ENCODE results near the gene TBC1D2.

DNA sequence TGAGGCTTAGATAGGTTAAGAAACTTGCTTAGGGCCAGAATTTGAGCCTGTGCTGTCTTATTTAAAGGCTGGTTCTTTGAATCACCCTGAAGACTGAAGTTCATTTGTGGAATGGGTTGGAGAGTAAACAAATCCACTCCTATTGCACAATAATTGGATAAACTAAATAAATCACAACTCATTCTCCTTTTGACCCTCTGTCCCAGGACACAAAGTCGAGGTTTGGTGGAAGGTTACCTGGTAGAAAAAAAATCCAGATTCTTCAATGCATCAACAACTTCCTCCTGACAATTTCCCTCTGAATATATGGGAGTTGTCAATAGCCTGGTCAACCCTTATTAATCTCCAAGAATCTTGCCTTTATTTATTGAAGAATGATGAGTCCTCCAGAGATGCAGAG is 28.9 kb downstream of the TBC1D2 start:
- TF ChIP-seq STAT1 (IDR thresholded peaks at IDR 0.05; ENCODE audit: unreplicated experiment), result no peak
- TF ChIP-seq, protein P1, sequence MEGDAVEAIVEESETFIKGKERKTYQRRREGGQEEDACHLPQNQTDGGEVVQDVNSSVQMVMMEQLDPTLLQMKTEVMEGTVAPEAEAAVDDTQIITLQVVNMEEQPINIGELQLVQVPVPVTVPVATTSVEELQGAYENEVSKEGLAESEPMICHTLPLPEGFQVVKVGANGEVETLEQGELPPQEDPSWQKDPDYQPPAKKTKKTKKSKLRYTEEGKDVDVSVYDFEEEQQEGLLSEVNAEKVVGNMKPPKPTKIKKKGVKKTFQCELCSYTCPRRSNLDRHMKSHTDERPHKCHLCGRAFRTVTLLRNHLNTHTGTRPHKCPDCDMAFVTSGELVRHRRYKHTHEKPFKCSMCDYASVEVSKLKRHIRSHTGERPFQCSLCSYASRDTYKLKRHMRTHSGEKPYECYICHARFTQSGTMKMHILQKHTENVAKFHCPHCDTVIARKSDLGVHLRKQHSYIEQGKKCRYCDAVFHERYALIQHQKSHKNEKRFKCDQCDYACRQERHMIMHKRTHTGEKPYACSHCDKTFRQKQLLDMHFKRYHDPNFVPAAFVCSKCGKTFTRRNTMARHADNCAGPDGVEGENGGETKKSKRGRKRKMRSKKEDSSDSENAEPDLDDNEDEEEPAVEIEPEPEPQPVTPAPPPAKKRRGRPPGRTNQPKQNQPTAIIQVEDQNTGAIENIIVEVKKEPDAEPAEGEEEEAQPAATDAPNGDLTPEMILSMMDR (conservative IDR thresholded peaks at IDR 0.05; ENCODE audit: low read depth in 2 of 2), result no peak
- no peak for TF ChIP-seq POLR2AphosphoS5 (IDR thresholded peaks at IDR 0.05; ENCODE audit: low read depth)
- no peak for TF ChIP-seq EZH2 (IDR thresholded peaks at IDR 0.05; ENCODE audit: low read depth, unreplicated experiment)
- no peak for TF ChIP-seq JUNB (IDR thresholded peaks at IDR 0.05; ENCODE audit: unreplicated experiment)
- TF ChIP-seq CREB1 (CRISPR knock-in tag; IDR thresholded peaks at IDR 0.05; ENCODE audit: low read depth), result no peak
- no peak for TF ChIP-seq NANOG (IDR thresholded peaks at IDR 0.05; ENCODE audit: borderline replicate concordance)
- TF ChIP-seq, protein P2, sequence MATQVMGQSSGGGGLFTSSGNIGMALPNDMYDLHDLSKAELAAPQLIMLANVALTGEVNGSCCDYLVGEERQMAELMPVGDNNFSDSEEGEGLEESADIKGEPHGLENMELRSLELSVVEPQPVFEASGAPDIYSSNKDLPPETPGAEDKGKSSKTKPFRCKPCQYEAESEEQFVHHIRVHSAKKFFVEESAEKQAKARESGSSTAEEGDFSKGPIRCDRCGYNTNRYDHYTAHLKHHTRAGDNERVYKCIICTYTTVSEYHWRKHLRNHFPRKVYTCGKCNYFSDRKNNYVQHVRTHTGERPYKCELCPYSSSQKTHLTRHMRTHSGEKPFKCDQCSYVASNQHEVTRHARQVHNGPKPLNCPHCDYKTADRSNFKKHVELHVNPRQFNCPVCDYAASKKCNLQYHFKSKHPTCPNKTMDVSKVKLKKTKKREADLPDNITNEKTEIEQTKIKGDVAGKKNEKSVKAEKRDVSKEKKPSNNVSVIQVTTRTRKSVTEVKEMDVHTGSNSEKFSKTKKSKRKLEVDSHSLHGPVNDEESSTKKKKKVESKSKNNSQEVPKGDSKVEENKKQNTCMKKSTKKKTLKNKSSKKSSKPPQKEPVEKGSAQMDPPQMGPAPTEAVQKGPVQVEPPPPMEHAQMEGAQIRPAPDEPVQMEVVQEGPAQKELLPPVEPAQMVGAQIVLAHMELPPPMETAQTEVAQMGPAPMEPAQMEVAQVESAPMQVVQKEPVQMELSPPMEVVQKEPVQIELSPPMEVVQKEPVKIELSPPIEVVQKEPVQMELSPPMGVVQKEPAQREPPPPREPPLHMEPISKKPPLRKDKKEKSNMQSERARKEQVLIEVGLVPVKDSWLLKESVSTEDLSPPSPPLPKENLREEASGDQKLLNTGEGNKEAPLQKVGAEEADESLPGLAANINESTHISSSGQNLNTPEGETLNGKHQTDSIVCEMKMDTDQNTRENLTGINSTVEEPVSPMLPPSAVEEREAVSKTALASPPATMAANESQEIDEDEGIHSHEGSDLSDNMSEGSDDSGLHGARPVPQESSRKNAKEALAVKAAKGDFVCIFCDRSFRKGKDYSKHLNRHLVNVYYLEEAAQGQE (IDR thresholded peaks at IDR 0.05; ENCODE audit: unreplicated experiment), result no peak
- no peak for TF ChIP-seq EZH2phosphoT487 (IDR thresholded peaks at IDR 0.05; ENCODE audit: unreplicated experiment)
- TF ChIP-seq ZNF331 (CRISPR knock-in tag; IDR thresholded peaks at IDR 0.05; ENCODE audit: low read depth), result no peak
- TF ChIP-seq ETS1 (IDR thresholded peaks at IDR 0.05), result no peak
- TF ChIP-seq, protein P3, sequence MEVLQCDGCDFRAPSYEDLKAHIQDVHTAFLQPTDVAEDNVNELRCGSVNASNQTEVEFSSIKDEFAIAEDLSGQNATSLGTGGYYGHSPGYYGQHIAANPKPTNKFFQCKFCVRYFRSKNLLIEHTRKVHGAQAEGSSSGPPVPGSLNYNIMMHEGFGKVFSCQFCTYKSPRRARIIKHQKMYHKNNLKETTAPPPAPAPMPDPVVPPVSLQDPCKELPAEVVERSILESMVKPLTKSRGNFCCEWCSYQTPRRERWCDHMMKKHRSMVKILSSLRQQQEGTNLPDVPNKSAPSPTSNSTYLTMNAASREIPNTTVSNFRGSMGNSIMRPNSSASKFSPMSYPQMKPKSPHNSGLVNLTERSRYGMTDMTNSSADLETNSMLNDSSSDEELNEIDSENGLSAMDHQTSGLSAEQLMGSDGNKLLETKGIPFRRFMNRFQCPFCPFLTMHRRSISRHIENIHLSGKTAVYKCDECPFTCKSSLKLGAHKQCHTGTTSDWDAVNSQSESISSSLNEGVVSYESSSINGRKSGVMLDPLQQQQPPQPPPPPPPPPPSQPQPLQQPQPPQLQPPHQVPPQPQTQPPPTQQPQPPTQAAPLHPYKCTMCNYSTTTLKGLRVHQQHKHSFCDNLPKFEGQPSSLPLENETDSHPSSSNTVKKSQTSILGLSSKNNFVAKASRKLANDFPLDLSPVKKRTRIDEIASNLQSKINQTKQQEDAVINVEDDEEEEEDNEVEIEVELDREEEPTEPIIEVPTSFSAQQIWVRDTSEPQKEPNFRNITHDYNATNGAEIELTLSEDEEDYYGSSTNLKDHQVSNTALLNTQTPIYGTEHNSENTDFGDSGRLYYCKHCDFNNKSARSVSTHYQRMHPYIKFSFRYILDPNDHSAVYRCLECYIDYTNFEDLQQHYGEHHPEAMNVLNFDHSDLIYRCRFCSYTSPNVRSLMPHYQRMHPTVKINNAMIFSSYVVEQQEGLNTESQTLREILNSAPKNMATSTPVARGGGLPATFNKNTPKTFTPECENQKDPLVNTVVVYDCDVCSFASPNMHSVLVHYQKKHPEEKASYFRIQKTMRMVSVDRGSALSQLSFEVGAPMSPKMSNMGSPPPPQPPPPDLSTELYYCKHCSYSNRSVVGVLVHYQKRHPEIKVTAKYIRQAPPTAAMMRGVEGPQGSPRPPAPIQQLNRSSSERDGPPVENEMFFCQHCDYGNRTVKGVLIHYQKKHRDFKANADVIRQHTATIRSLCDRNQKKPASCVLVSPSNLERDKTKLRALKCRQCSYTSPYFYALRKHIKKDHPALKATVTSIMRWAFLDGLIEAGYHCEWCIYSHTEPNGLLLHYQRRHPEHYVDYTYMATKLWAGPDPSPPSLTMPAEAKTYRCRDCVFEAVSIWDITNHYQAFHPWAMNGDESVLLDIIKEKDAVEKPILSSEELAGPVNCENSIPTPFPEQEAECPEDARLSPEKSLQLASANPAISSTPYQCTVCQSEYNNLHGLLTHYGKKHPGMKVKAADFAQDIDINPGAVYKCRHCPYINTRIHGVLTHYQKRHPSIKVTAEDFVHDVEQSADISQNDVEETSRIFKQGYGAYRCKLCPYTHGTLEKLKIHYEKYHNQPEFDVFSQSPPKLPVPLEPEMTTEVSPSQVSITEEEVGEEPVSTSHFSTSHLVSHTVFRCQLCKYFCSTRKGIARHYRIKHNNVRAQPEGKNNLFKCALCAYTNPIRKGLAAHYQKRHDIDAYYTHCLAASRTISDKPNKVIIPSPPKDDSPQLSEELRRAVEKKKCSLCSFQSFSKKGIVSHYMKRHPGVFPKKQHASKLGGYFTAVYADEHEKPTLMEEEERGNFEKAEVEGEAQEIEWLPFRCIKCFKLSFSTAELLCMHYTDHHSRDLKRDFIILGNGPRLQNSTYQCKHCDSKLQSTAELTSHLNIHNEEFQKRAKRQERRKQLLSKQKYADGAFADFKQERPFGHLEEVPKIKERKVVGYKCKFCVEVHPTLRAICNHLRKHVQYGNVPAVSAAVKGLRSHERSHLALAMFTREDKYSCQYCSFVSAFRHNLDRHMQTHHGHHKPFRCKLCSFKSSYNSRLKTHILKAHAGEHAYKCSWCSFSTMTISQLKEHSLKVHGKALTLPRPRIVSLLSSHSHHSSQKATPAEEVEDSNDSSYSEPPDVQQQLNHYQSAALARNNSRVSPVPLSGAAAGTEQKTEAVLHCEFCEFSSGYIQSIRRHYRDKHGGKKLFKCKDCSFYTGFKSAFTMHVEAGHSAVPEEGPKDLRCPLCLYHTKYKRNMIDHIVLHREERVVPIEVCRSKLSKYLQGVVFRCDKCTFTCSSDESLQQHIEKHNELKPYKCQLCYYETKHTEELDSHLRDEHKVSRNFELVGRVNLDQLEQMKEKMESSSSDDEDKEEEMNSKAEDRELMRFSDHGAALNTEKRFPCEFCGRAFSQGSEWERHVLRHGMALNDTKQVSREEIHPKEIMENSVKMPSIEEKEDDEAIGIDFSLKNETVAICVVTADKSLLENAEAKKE (CRISPR knock-in tag; IDR thresholded peaks at IDR 0.05), result no peak
